H1 (cell line): ENCODE data around the gene RPL18.
A peak's percentile ranks its signal among the peaks of the same experiment; 100 is the strongest.

Experiments
- ASH2L ChIP-seq: fragments of 200-600, 300-600 bp; sonication (generic); IDR thresholded peaks from one replicate; pipeline ENCODE4 v1.7.1; 2017; ENCODE audit warnings: low read length
- CHD1 ChIP-seq: IDR thresholded peaks from 2 replicates; pipeline ENCODE4 v1.6.1; 2012; ENCODE audit warnings: low read depth, low read length, improper control_type of control experiment
- EZH2 ChIP-seq: fragments of 200-600 bp; sonication (generic); IDR thresholded peaks from 2 replicates; pipeline ENCODE4 v1.7.1; 2012; ENCODE audit warnings: low read depth, mild to moderate bottlenecking, moderate library complexity, low read length, inconsistent platforms; ENCODE audit not compliant: severe bottlenecking
- GABPA ChIP-seq: IDR thresholded peaks from 2 replicates; pipeline ENCODE4 v1.6.1; 2011; ENCODE audit warnings: mild to moderate bottlenecking, low read length, moderate library complexity, borderline replicate concordance; ENCODE audit not compliant: insufficient read depth
- JUND ChIP-seq: IDR thresholded peaks from 2 replicates; pipeline ENCODE4 v1.6.1; 2011; ENCODE audit warnings: mild to moderate bottlenecking, improper control_type of control experiment, low read length
- KDM1A ChIP-seq: fragments of 200-600, 300-600 bp; sonication (generic); IDR thresholded peaks from 2 replicates; pipeline ENCODE4 v1.7.1; 2016; ENCODE audit warnings: mild to moderate bottlenecking, low read length, borderline replicate concordance
- MAX ChIP-seq: IDR thresholded peaks from 2 replicates; pipeline ENCODE4 v1.6.1; 2012; ENCODE audit warnings: inconsistent platforms
- POLR2A ChIP-seq, 2 experiments: IDR thresholded peaks; 1 replicate in 1 of 2; 2 replicates in 1 of 2; pipeline ENCODE4 v1.6.1; 2011; ENCODE audit warnings: low read depth in 2 of 2, low read length in 2 of 2, mild to moderate bottlenecking in 2 of 2; ENCODE audit errors: control extremely low read depth in 1 of 2
- POLR2AphosphoS5 ChIP-seq: IDR thresholded peaks from 2 replicates; pipeline ENCODE4 v1.6.1; 2011; ENCODE audit warnings: low read depth, low read length
- TAF1 ChIP-seq: IDR thresholded peaks from 2 replicates; pipeline ENCODE4 v1.6.1; 2011; ENCODE audit warnings: mild to moderate bottlenecking, low read depth, low read length
- YY1 ChIP-seq: IDR thresholded peaks from 2 replicates; pipeline ENCODE4 v1.6.1; 2011; ENCODE audit warnings: low read depth, mild to moderate bottlenecking, low read length
- ZNF274 ChIP-seq: IDR thresholded peaks from 2 replicates; pipeline ENCODE4 v1.7.0; 2012; ENCODE audit warnings: low read length, borderline replicate concordance; ENCODE audit errors: extremely low read depth
- TF ChIP-seq, protein P1 (sequence below), 3 experiments: IDR thresholded peaks; 1 replicate in 2 of 3; 2 replicates in 1 of 3; pipeline versions ENCODE4 v1.5.1 to v1.6.1; 2011; ENCODE audit warnings: low read length in 3 of 3, mild to moderate bottlenecking in 3 of 3, inconsistent platforms in 2 of 3, low read depth in 1 of 3, moderate library complexity in 1 of 3; ENCODE audit not compliant: insufficient read depth in 1 of 3; ENCODE audit errors: control extremely low read depth in 1 of 3
- TF ChIP-seq, protein P2 (sequence below): IDR thresholded peaks from 2 replicates; pipeline ENCODE4 v1.6.1; 2011; ENCODE audit warnings: low read length, improper control_type of control experiment

DNA sequence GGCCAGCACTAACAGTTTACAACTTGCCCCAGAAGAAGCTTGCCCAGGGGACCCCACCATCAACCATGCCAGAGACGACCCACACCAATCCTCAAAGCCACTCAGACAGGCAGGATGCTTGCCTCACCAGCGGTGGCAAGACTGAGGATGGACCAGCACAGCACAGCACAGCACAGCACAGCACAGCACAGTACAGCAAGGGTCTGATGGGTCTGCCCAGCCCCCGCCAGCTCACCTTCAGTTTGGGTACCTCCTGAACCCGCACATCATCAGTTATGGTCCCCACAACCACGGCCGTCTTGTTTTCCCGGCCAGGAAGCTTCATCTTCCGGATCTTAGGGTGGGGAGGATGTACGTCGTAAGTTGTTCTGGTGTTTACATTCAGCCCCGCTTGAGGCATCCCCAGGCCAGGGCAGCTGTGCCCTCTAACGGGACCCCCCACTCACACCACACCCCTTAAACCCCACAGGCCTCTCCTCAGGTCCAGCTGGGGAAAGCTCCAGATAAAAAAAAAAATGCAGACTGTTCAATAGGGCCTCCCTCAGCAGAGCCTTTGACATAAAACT lies 2.4 kb downstream of the RPL18 start:
- no peak for TF ChIP-seq EZH2
- TF ChIP-seq, protein P1, sequence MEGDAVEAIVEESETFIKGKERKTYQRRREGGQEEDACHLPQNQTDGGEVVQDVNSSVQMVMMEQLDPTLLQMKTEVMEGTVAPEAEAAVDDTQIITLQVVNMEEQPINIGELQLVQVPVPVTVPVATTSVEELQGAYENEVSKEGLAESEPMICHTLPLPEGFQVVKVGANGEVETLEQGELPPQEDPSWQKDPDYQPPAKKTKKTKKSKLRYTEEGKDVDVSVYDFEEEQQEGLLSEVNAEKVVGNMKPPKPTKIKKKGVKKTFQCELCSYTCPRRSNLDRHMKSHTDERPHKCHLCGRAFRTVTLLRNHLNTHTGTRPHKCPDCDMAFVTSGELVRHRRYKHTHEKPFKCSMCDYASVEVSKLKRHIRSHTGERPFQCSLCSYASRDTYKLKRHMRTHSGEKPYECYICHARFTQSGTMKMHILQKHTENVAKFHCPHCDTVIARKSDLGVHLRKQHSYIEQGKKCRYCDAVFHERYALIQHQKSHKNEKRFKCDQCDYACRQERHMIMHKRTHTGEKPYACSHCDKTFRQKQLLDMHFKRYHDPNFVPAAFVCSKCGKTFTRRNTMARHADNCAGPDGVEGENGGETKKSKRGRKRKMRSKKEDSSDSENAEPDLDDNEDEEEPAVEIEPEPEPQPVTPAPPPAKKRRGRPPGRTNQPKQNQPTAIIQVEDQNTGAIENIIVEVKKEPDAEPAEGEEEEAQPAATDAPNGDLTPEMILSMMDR (IDR thresholded peaks at IDR 0.05; ENCODE audit: control extremely low read depth in 1 of 3, insufficient read depth in 1 of 3, low read depth in 1 of 3, low read length in 3 of 3): no peak
- TF ChIP-seq YY1: no peak
- TF ChIP-seq KDM1A: no peak
- no peak for TF ChIP-seq TAF1
- TF ChIP-seq CHD1: no peak
- TF ChIP-seq GABPA: no peak
- no peak for TF ChIP-seq JUND
- peak; percentile 52; the same call in 1 of the 2 replicates for TF ChIP-seq POLR2AphosphoS5
- TF ChIP-seq ASH2L: no peak
- TF ChIP-seq MAX: no peak
- TF ChIP-seq, protein P2, sequence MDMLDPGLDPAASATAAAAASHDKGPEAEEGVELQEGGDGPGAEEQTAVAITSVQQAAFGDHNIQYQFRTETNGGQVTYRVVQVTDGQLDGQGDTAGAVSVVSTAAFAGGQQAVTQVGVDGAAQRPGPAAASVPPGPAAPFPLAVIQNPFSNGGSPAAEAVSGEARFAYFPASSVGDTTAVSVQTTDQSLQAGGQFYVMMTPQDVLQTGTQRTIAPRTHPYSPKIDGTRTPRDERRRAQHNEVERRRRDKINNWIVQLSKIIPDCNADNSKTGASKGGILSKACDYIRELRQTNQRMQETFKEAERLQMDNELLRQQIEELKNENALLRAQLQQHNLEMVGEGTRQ: no peak
- TF ChIP-seq ZNF274: no peak
- 0 out of 3 replicates have a peak, but pooled peaks of 1 of the 2 experiments have one; percentile 31 for TF ChIP-seq POLR2A (IDR thresholded peaks at IDR 0.05; ENCODE audit: control extremely low read depth in 1 of 2, low read depth in 2 of 2, low read length in 2 of 2)
